Central memory CD8-positive, alpha-beta T cell (primary cell): Measurements from ENCODE around the gene MPZL2.

Source experiments
- ATAC-seq: fragments of 150-1000 bp; cut with Tn5 transposase; replicated peaks from 2 replicates; pipeline ENCODE4 v1.10.0; 2022; ENCODE audit warnings: mild to moderate bottlenecking, moderate FRiP score, moderate number of reproducible peaks; ENCODE audit not compliant: poor library complexity, severe bottlenecking; ENCODE audit errors: extremely low read depth
- DNase-seq, 2 donors: peaks; one replicate each; pipeline ENCODE4 v3.0.0; 2021; ENCODE audit warnings: low spot score in 2 of 2
- H3K27ac Mint-ChIP-seq: one replicate; pipeline ENCODE4 v1.8.0; 2022; ENCODE audit warnings: low read depth, mild to moderate bottlenecking, moderate library complexity, mixed read lengths
- H3K27me3 Mint-ChIP-seq: one replicate; pipeline ENCODE4 v1.8.0; 2022; ENCODE audit warnings: mixed read lengths
- H3K36me3 Mint-ChIP-seq: one replicate; pipeline ENCODE4 v1.8.0; 2022; ENCODE audit warnings: mild to moderate bottlenecking, moderate library complexity, mixed read lengths; ENCODE audit not compliant: insufficient read depth
- H3K4me1 Mint-ChIP-seq: one replicate; pipeline ENCODE4 v1.8.0; 2022; ENCODE audit warnings: mixed read lengths
- H3K4me3 Mint-ChIP-seq: one replicate; pipeline ENCODE4 v1.8.0; 2022; ENCODE audit warnings: mild to moderate bottlenecking, moderate library complexity, mixed read lengths
- H3K9me3 Mint-ChIP-seq: one replicate; pipeline ENCODE4 v1.8.0; 2022; ENCODE audit warnings: mixed read lengths

MPZL2 gene

GRCh38 chr11:118221419-118221818 lies 42.7 kb downstream of the MPZL2 start:
- ATAC-seq: no peak
- H3K4me1 Mint-ChIP-seq: peaks cover 85% of the 10 kb centered on the region
- H3K9me3 Mint-ChIP-seq: no peaks in the 10 kb centered on the region
- no peaks in the 10 kb centered on the region for H3K27me3 Mint-ChIP-seq
- DNase-seq: no peak
- peak overlapping the region; percentile 92 for H3K27ac Mint-ChIP-seq
- H3K4me3 Mint-ChIP-seq: peak overlapping the region; percentile 78
- peaks cover 16% of the 10 kb centered on the region for H3K36me3 Mint-ChIP-seq

- H3K27ac Mint-ChIP-seq: peak overlapping the region; percentile 83
- H3K4me1 Mint-ChIP-seq: peaks cover 86% of the 10 kb centered on the region
- no peaks in the 10 kb centered on the region for H3K9me3 Mint-ChIP-seq
- H3K27me3 Mint-ChIP-seq: no peaks in the 10 kb centered on the region
- H3K36me3 Mint-ChIP-seq: peaks cover 11% of the 10 kb centered on the region
- ATAC-seq: no peak
- no peak for DNase-seq
- H3K4me3 Mint-ChIP-seq: peak overlapping the region; percentile 78
These were observed 44.4 kb downstream of the MPZL2 start for GRCh38 chr11:118219732-118220131.

GRCh38 chr11:118219244-118219643 lies 44.9 kb downstream of the MPZL2 start:
- DNase-seq (no peak), ATAC-seq (no peak)
- peaks cover 86% of the 10 kb centered on the region for H3K4me1 Mint-ChIP-seq
- H3K27me3 Mint-ChIP-seq: no peaks in the 10 kb centered on the region
- H3K9me3 Mint-ChIP-seq: no peaks in the 10 kb centered on the region
- peaks cover 10% of the 10 kb centered on the region for H3K36me3 Mint-ChIP-seq
- H3K4me3 Mint-ChIP-seq: peak overlapping the region; percentile 78
- H3K27ac Mint-ChIP-seq: peak overlapping the region; percentile 83

GRCh38 chr11:118217575-118217974 lies 46.5 kb downstream of the MPZL2 start:
- no peak for DNase-seq
- ATAC-seq: peak; percentile 48
- peaks cover 13% of the 10 kb centered on the region for H3K36me3 Mint-ChIP-seq
- H3K27me3 Mint-ChIP-seq: no peaks in the 10 kb centered on the region
- peak overlapping the region; percentile 83 for H3K27ac Mint-ChIP-seq
- H3K9me3 Mint-ChIP-seq: no peaks in the 10 kb centered on the region
- peak overlapping the region; percentile 78 for H3K4me3 Mint-ChIP-seq
- peaks cover 86% of the 10 kb centered on the region for H3K4me1 Mint-ChIP-seq

- Mint-ChIP-seq H3K4me1 (peaks cover 87% of the 10 kb centered on the region), H3K4me3 (peak overlapping the region; percentile 78), H3K36me3 (peaks cover 17% of the 10 kb centered on the region), H3K9me3 (no peaks in the 10 kb centered on the region), H3K27me3 (no peaks in the 10 kb centered on the region), H3K27ac (peak overlapping the region; percentile 83)
- DNase-seq (peak in 1 of 2 donors; percentile 37), ATAC-seq (peak; percentile 84)
These were observed 47.2 kb downstream of the MPZL2 start for GRCh38 chr11:118216621-118217481.

GRCh38 chr11:118215765-118216164 lies 48.3 kb downstream of the MPZL2 start:
- DNase-seq (no peak), ATAC-seq (no peak)
- peak overlapping the region; percentile 78 for H3K4me3 Mint-ChIP-seq
- peaks cover 88% of the 10 kb centered on the region for H3K4me1 Mint-ChIP-seq
- peaks cover 23% of the 10 kb centered on the region for H3K36me3 Mint-ChIP-seq
- peak overlapping the region; percentile 83 for H3K27ac Mint-ChIP-seq
- no peaks in the 10 kb centered on the region for H3K9me3 Mint-ChIP-seq
- H3K27me3 Mint-ChIP-seq: no peaks in the 10 kb centered on the region

- peak overlapping the region; percentile 83 for H3K27ac Mint-ChIP-seq
- H3K4me3 Mint-ChIP-seq: peak overlapping the region; percentile 78
- no peaks in the 10 kb centered on the region for H3K27me3 Mint-ChIP-seq
- ATAC-seq (no peak), DNase-seq (no peak)
- peaks cover 26% of the 10 kb centered on the region for H3K36me3 Mint-ChIP-seq
- no peaks in the 10 kb centered on the region for H3K9me3 Mint-ChIP-seq
- peaks cover 83% of the 10 kb centered on the region for H3K4me1 Mint-ChIP-seq
These were observed 48.8 kb downstream of the MPZL2 start for GRCh38 chr11:118215262-118215661.

GRCh38 chr11:118214210-118214914 lies 49.7 kb downstream of the MPZL2 start:
- no peak for ATAC-seq

GRCh38 chr11:118213781-118214180 lies 50.3 kb downstream of the MPZL2 start:
- peaks cover 73% of the 10 kb centered on the region for H3K4me1 Mint-ChIP-seq
- ATAC-seq: no peak
- no peaks in the 10 kb centered on the region for H3K27me3 Mint-ChIP-seq
- H3K9me3 Mint-ChIP-seq: no peaks in the 10 kb centered on the region
- no peak for DNase-seq
- H3K4me3 Mint-ChIP-seq: peak overlapping the region; percentile 42
- H3K36me3 Mint-ChIP-seq: peaks cover 31% of the 10 kb centered on the region
- peak overlapping the region; percentile 71 for H3K27ac Mint-ChIP-seq

More at GRCh38 chr11:118214210-118214914, 49.7 kb downstream of the MPZL2 start:
- Mint-ChIP-seq H3K9me3 (no peaks in the 10 kb centered on the region), H3K36me3 (peaks cover 29% of the 10 kb centered on the region), H3K4me3 (peak overlapping the region; percentile 42), H3K27ac (peak overlapping the region; percentile 83), H3K27me3 (no peaks in the 10 kb centered on the region), H3K4me1 (peaks cover 79% of the 10 kb centered on the region)
- no peak for DNase-seq

GRCh38 chr11:118213201-118213600 lies 50.9 kb downstream of the MPZL2 start:
- no peak for ATAC-seq
- Mint-ChIP-seq H3K4me3 (peak overlapping the region; percentile 25), H3K27ac (peak overlapping the region; percentile 71)

GRCh38 chr11:118212781-118213191 lies 51.3 kb downstream of the MPZL2 start:
- Mint-ChIP-seq H3K4me3 (peak overlapping the region; percentile 25), H3K4me1 (peaks cover 69% of the 10 kb centered on the region), H3K27me3 (no peaks in the 10 kb centered on the region), H3K27ac (peak overlapping the region; percentile 71), H3K9me3 (no peaks in the 10 kb centered on the region), H3K36me3 (peaks cover 31% of the 10 kb centered on the region)
- ATAC-seq: no peak
- no peak for DNase-seq

More at GRCh38 chr11:118213201-118213600, 50.9 kb downstream of the MPZL2 start:
- H3K9me3 Mint-ChIP-seq: no peaks in the 10 kb centered on the region
- peaks cover 69% of the 10 kb centered on the region for H3K4me1 Mint-ChIP-seq
- DNase-seq: no peak
- H3K27me3 Mint-ChIP-seq: no peaks in the 10 kb centered on the region
- H3K36me3 Mint-ChIP-seq: peaks cover 31% of the 10 kb centered on the region

GRCh38 chr11:118212131-118212725 lies 51.9 kb downstream of the MPZL2 start:
- Mint-ChIP-seq H3K36me3 (peaks cover 33% of the 10 kb centered on the region), H3K9me3 (no peaks in the 10 kb centered on the region)
- no peak for ATAC-seq

More at GRCh38 chr11:118212131-118212725, 51.9 kb downstream of the MPZL2 start:
- H3K4me3 Mint-ChIP-seq: no peak overlapping the region
- H3K27me3 Mint-ChIP-seq: no peaks in the 10 kb centered on the region
- no peak for DNase-seq
- H3K27ac Mint-ChIP-seq: peak overlapping the region; percentile 7
- H3K4me1 Mint-ChIP-seq: peaks cover 69% of the 10 kb centered on the region
